Fibroblast of skin of right quadriceps (primary cell): ENCODE results near the gene MACROD1.
A peak's percentile ranks its signal among the peaks of the same experiment; 100 is the strongest.
"Not testable (repeated sequence)": the region's sequence is repeated elsewhere in the genome, so short reads cannot be mapped to it uniquely, and the experiment has no call there.

Experiments
- DNase-seq: peaks from one replicate; pipeline ENCODE4 v3.0.0-alpha.2; 2013

The MACROD1 gene

DNA sequence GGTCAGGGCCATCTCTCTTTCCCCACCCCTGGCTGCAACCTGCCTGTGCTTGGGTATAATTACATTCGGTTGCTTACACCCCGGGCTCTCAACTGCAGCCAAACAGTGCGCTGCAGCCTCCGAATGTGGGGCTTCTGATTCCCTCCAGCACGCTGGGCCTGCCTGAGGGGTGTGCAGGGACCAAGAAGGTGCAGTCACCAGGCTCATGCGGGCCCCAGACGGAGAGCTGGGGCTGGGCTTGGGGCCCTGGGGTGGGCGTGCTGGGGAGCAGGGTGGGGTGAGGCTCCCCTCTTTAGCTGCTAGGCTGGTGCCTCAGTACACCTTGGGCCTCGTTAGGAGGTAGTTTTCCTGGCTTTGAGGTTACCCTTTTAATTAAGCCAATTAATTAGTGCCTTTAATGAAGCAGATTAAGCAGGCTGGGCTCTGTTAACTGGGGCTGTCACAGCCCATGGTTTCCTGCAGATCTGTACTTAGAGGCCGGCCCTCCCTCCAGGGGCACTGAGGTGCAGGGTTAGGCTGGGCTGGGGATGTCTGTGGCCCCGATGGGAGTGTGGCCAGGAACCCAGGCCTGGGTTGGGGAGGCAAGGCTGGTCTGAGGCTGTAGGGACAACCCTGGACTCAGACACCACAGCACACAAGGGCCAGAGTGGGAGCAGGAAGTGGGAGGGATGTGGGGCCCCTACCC is 112.8 kb downstream of the MACROD1 start:
- DNase-seq, result no peak

GRCh38 chr11:64052436-64052835 is 113.5 kb downstream of the MACROD1 start:
- DNase-seq, result no peak

DNA sequence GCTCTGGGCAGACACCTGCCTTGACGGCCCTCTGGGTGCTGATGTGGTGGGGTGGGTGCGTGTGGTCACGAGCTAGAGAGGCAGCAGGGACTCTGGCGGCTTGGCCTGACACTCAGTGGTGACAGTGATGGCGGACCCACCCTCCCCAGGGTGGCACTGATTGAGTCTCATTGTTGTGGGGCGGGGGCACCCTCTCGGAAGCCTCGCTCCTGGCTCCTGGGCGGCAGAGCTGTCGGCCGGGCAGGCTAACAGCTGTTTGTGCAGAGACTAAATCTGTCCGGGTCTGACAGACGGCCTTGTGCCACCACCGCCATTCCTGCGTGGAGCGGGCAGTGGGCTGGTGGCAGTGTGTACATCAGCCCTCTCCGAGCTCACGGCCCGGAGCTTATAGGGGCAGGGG is 114.6 kb downstream of the MACROD1 start:
- no peak for DNase-seq

DNA sequence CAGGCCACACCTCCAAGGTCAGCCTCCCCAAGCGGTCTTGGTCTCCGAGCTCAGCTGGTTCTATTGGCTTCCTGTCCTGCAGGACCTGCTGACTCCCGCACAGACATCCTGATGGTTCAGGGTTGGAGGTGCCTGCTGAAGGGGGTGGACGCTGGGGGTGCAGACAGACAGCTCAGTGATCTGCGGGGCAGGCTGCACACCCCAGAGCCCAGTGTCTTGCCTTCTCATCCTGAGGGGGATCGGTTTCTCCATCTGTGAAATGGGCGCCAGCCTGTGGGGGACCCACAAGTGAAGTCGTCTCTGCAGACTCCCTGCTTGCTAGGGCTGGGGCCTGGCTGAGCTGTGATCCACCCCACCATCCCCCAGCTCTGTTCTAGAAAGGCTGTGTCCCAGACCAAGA is 116.4 kb downstream of the MACROD1 start:
- DNase-seq, result no peak

DNA sequence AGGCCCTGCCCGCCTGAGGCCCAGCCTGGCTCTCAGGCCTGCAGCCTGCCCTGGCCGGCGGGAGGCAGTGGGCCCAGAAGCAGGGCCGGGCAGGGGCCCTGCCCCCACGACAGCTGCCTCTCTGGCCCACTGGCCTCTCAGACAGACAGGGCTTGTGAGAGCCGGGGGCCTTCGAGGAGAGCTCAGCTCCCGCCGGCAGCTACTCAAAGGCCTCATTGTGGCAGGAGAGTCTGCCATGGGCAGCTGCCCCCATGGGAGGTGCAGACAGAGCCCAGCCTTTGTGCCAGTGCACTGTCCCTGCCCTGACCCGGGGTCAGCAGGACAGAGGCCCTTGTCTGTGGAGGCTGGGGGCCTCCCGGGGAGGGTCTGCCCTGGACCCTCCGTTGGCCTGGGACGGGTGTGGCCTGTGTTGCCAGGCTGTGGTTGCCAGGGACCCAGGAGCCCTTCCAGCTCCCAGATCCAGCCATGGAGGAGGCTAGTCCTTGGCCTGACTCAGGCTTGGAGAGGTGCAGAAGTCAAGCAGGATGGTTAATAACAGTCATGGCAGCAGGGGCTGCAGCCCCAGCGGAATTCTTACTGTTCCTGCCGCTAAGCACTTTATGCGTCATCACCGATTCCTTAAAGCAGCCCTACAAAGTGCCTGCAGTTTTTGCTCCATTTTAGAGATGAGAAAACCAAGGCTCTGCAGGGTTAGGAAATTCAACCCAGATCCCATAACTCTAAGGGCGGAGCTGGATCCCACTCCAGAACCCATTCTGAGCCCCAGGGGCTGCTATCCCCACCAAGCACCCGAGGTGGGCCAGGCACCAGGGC is 117.7 kb downstream of the MACROD1 start:
- no peak for DNase-seq

DNA sequence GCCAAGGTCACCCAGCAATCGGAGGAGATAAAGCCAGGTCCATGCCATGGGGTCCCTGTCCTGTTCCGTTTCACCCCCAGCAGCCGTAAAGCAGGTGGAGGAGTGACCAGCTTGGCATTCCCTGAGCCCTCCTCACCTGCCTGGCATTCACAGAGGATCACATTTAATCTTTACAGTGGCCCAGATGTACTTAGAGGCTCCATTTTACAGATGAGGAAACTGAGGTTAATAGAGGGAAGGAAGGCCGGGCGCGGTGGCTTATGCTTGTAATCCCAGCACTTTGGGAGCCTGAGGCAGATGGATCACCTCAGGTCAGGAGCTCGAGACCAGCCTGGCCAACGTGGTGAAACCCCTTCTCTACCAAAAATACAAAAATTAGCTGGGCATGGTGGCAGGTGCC is 118.5 kb downstream of the MACROD1 start:
- DNase-seq, result not testable (repeated sequence)

- no peak for DNase-seq
Measured at GRCh38 chr11:64045700-64046099, 120.2 kb downstream of the MACROD1 start.

GRCh38 chr11:64044730-64045393 is 121.1 kb downstream of the MACROD1 start:
- DNase-seq, result no peak

- no peak for DNase-seq
Measured at GRCh38 chr11:64043545-64043944, 122.4 kb downstream of the MACROD1 start.

GRCh38 chr11:64042301-64042700 is 123.6 kb downstream of the MACROD1 start:
- no peak for DNase-seq

DNA sequence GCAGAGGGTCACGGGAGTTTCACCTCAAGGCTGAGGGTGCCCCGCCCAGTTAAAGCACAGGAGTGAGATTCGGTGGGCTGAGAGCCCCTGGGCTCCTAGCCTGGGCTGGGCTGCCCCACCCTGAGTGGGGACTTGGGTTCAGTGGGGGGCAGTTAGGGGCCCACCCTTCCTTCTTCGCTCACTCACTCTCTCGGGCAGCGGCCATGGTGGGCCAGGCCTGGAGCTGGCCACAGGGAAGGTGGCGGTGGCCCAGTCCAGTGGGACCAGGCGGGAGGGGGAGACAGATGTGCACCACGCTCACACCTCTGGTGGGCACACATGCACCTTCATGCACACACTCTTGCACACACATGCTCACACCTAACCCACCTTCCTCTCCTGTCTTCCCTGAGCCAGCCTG is 124.1 kb downstream of the MACROD1 start:
- DNase-seq, result no peak

GRCh38 chr11:64040684-64041322 is 125.1 kb downstream of the MACROD1 start:
- DNase-seq, result no peak

- DNase-seq, result no peak
Measured at GRCh38 chr11:64039012-64039665, 126.8 kb downstream of the MACROD1 start.

- DNase-seq, result no peak
Measured at GRCh38 chr11:64038500-64038899, 127.4 kb downstream of the MACROD1 start.

GRCh38 chr11:64037027-64037634 is 128.8 kb downstream of the MACROD1 start:
- DNase-seq, result no peak

GRCh38 chr11:64036087-64037026 is 129.6 kb downstream of the MACROD1 start:
- DNase-seq, result peak; percentile 52

- no peak for DNase-seq
Measured at GRCh38 chr11:64035576-64035975, 130.3 kb downstream of the MACROD1 start, which contains the start of gene FLRT1. FLRT1 (plus strand) TSS chr11:64035931; CDS start chr11:64116268, 80,337 bp downstream.

- no peak for DNase-seq
Measured at GRCh38 chr11:64035081-64035524, 130.8 kb downstream of the MACROD1 start.

DNA sequence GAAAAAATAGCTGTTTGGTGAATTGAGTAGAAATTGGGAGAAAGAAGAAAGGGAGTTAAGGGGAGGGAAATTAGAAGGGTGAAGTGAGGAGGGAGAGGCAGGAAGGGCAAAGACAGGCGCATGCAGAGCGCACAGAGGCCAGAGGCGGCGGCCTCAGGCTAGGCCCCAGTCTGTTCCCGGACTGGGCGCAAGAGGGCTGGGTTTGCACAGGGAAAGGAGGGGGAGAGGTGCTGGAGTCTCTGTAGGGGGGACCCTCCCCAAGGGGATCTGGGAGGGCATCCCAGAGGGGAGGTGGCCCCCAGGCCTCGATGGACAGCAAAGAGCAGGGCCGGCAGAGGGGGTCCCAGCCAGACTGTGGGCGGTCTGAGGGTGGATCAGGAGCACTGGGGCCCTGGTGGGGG is 131.5 kb downstream of the MACROD1 start:
- DNase-seq, result no peak

- DNase-seq, result peak; percentile 20
Measured at GRCh38 chr11:64032050-64032449, 133.9 kb downstream of the MACROD1 start.

GRCh38 chr11:64031001-64031400 is 134.9 kb downstream of the MACROD1 start:
- DNase-seq, result no peak
